Embryonic facial prominence (tissue), 1 donor: ENCODE measurements around the gene KRT20.
"Not testable (repeated sequence)": the region's sequence is repeated elsewhere in the genome, so short reads cannot be mapped to it uniquely, and the experiment has no call there.

Source experiments
- DNase-seq: peaks from one replicate; pipeline ENCODE4 v3.0.0-alpha.2; 2016; ENCODE audit errors: extremely low spot score

Gene KRT20

DNA sequence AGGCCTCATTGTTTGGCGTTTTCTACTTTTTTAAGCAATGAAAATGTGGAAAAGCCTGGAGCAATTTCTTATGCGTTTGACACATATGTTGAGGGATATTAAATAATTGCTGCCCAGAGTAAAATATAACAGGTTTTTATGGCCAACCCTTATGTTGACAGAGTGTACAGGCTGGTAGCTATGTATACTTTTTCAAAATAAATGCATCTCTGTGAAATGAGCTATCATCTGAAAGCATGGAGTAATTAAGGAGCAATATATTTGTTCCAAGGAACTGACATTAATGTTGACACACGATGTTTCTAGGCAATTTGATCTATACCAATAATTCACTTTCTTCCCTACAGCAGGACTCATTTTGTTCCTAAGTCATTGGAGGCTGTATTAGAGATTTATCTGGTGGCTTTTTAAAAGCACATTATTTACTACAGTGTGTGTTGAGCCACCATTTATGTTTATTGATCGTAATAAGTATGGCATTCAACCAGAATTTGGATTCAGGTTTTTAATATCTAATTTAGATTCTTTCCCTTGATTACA lies 11.9 kb upstream of the KRT20 start:
- DNase-seq = no peak

GRCh38 chr17:40895106-40895730 lies 10.2 kb upstream of the KRT20 start:
- DNase-seq = no peak

DNA sequence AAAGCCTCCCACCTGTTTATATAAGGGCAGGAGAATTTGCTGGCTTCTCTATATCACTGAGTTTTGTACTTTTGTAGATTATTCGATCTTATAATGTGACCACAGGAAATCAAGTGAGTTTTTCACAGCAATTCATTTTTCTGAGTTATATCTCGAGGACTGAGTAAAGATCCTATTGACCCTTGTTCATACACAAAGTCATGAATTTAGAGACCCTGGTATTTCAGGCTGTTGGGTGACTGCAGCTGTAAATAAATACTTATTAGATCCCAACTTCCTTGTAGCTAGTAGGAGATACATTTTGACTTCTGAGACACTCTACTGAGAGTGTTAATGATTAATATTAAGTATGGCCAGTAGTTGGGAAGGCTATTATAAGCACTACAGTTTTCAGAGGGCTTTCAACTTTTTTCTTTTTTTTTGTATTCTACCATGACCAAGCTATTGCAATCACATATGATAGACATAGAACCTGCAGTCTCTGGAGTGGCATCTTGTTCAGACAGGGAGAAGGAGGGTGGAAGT lies 3.2 kb upstream of the KRT20 start:
- no peak for DNase-seq

DNA sequence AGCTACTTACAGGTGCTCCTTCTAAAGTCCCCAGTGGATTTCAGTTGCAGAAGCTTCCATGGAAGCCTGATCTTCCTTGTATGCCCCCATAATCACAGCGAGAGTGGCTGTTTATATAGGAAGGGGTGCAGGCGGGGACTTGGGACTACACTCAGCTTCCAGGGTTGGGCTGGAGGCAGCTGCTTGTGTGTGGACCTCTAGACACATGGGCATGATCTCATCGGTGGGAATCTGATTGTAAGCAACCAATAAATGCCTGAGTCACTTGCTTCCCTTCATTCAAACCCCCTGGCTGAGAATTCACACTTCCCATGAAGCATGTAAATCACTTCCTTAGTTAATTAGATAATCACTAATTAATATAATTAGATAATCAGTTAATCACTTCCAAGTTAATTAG lies 1.0 kb upstream of the KRT20 start:
- no peak for DNase-seq

DNA sequence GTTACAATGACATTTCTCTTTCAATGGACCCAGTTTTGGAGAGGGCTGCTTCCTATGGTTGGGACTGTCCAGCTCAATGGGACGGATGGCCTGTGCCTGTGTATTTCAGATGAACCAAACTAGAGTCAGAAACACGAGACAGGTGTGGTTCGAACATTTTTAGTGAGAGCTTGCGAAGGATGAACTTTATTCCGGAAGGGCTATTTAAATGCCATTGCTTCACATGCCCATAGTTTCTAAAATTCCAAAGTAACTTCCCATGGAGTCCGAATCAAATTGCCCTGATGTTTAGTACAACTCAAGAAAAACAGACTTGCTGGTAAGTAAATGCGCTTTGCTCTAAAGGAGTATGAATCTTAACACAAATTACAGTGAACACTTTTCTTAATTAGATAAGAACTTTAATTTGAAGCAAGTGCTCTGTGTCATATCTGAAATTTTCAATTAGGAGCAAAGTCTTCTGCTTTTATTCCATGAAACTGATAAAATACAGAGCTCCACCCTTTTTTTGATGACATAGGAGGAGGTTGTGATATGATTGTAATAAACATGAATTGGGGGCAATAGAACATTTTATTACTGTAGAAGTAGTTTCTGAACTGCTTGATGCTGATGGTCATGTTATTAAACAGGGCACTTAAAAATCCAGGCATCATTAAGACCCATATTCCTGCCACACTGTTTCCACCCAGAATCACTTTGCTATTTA lies 1.3 kb downstream of the KRT20 start:
- no peak for DNase-seq

- no peak for DNase-seq
Observed at GRCh38 chr17:40883031-40883430, 2.0 kb downstream of the KRT20 start.

- no peak for DNase-seq
Observed at GRCh38 chr17:40879026-40879425, 6.0 kb downstream of the KRT20 start.

GRCh38 chr17:40878044-40878443 lies 7.0 kb downstream of the KRT20 start:
- no peak for DNase-seq

- DNase-seq = no peak
Observed at GRCh38 chr17:40873801-40874200, 11.2 kb downstream of the KRT20 start.

- no peak for DNase-seq
Observed at GRCh38 chr17:40873255-40873654, 11.8 kb downstream of the KRT20 start.

DNA sequence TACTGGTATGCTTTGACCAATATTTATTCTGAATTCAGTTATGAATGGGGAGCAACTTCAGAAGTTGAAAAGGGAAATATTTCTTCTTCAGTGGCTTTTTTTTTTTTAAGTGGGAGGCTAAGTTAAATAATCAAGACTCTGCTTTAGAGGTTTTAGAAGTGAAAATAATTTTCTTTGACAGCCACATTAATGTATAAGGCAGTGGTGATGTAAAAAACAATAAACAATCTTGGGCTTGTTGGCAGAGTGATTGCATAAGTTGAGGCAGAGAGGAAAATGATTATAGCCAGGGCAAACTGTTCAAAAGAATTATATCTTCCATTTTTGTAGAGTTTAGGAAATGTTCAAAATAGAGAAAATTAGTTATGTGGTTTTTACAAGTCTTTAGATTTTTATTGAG lies 12.6 kb downstream of the KRT20 start:
- no peak for DNase-seq

DNA sequence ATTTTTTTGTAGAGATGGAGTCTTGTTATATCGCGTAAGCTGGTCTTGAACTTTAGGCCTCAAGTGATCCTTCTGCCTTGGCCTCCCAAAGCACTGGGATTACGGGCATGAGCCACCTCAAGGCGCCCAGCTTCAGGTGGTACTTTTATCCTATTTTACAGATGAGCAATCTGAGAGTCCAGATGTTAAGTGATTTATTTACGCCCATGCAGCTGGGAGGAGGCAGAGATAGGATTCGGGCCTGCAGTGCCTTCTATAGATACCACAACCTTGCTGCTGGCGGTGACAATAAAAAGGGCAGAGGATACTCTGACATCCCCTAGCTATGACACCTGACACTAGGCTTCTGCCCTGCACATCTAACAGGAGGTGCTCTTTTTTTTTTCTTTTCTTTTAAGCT lies 13.7 kb downstream of the KRT20 start:
- DNase-seq = no peak

DNA sequence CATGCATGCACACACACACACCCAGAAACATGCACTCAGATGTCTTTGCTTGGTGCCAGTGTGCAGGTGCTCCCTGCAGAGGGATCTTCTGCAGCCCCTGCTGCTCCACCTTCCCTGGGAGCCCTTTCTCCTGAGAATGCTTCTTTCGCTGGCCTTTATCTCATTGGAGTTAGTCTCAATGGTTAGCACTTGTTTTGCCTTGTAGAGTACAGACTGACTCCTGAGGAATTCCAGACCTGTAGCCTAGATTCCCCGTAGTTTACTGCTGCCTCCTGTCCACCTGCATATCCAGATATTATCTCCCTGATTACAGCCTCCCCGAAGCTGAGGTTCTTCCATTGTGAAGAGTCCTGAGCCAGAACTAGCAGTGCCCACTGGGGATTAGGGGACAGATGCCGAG lies 14.9 kb downstream of the KRT20 start:
- DNase-seq = no peak

DNA sequence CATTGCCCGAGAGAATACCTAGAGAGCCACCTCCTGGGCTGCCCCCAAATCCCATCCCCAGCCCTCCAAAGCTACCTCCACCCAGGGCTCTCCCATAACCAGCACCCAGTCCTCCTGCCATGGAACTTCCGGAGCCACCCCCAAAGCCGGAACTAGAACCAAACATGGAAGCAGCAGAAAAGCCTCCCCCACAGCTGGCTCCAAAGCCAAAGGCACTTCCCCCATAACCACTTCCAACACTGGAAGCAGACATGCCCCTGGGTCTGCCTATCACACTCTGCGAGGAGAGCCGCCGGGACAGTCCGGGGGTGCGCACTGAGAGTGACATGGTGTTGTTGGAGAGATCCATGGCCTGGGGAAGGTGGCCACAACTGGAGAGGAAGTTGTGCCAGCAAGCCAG lies 18.2 kb downstream of the KRT20 start, which contains the start of gene KRT12:
TSS of gene KRT12 (minus strand) at position 386 of the 400 bp plus-strand sequence. CDS start at position 349, 37 bp downstream.
- no peak for DNase-seq

GRCh38 chr17:40864661-40865390 lies 20.2 kb downstream of the KRT20 start:
- DNase-seq = no peak

DNA sequence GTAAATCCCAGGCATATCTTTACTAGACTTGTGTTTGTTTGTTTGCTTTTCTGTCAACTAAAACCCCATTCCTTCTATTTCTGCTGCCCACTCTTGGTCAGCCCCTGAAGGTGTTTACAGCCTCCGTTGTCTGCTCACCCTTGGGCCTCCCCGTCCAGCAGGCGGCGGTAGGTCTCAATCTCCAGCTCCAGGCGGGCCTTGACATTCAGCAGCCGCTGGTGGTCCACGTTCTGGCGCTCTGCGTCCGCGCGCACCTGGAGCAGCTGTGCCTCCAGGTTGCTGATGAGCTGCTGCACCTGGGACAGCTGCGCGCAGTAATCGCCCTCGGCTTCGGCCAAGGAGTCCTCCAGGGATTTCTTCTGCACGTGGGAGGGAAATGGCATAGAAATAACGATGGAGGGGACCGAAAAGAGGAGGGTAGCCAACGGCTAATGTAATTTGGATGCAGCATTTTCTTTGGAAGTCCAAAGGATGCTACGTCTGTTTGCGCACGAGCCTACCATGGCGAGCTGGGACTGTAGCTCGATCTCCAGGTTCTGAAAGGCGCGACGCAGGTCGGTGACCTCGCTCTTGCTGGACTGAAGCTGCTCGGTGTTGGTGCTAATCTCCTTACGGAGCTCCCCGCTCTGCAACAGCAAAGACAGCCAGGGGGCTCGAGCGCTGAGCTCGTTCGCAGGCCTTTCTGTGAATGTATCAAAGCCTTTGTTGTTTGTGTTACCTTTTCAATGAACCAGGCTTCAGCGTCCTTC lies 21.9 kb downstream of the KRT20 start:
- DNase-seq = no peak

DNA sequence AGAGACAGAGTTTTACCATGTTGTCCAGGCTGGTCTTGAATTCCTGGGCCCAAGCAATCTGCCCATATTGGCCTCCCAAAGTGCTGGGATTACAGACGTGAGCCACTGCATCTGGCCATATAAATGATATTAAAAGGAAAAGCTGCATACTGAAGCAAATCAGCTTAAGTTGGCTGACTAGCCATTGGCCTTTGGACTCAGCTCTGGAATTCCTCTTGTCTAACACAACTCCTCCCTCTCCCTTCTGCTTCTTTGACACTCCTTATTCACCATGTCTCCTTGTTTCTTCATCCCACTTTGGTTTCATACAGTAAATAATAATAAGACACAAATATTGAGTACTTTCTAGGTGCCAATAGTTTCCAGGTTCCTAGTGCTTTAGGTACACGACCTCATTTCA lies 25.5 kb downstream of the KRT20 start:
- no peak for DNase-seq

- DNase-seq = not testable (repeated sequence)
Observed at GRCh38 chr17:40858667-40859066, 26.4 kb downstream of the KRT20 start.

GRCh38 chr17:40857535-40857934 lies 27.5 kb downstream of the KRT20 start:
- DNase-seq = peak; percentile 12

DNA sequence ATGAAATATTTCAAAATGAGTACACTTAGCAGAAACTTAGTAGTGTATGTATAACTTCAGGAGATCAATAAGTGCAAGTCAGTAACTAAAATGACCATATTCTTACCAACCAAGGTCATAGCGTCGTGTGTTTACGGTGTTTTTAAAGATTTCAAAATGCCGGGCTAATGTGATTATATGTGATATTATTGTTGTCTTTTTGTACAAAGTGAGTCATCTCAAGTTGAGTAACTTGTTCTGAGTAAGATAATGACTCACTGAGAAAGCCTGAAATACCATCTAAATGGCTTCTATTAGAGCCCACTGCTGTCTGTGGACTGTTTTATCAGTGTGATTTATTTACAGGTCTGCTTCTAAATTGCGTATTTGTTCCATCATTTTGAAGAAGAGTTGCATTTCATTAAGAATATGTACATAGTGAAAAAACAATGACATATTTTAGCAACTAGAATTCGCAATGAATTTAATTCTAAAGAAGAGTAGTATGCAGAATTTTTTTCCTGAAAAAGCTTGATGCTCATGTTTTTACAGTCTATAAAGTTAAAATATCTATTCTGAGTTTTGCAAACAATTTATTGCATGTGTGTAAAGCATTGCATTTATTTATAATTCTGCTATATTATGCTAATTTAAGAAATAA lies 30.7 kb downstream of the KRT20 start:
- no peak for DNase-seq

DNA sequence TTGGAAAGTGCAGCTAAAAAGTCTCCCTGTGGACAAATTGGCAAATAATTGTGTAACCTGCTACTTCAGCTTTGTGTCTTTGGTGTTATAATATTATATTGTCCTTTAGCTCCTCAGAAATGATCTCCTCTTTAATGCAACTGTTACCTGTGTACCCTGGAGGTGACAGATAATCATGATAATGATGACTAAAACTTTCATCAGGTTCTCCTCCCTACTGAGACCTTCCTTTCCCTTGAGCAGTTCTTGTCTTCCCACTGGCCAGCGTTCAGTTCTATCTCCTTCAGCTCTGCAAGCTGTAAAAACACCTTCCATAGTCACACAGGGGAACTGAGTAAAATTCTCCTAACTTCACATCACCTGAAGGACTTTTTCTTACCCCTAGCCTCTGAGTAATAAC lies 32.7 kb downstream of the KRT20 start:
- DNase-seq = no peak
